HG03135 (cell line): ENCODE measurements around the gene GADD45G.

Experiments used
- ATAC-seq: cut with Tn5 transposase; IDR thresholded peaks from one replicate; pipeline ENCODE4 v1.9.1; 2021; ENCODE audit warnings: mild to moderate bottlenecking, moderate library complexity; ENCODE audit not compliant: unreplicated experiment

Gene GADD45G

DNA sequence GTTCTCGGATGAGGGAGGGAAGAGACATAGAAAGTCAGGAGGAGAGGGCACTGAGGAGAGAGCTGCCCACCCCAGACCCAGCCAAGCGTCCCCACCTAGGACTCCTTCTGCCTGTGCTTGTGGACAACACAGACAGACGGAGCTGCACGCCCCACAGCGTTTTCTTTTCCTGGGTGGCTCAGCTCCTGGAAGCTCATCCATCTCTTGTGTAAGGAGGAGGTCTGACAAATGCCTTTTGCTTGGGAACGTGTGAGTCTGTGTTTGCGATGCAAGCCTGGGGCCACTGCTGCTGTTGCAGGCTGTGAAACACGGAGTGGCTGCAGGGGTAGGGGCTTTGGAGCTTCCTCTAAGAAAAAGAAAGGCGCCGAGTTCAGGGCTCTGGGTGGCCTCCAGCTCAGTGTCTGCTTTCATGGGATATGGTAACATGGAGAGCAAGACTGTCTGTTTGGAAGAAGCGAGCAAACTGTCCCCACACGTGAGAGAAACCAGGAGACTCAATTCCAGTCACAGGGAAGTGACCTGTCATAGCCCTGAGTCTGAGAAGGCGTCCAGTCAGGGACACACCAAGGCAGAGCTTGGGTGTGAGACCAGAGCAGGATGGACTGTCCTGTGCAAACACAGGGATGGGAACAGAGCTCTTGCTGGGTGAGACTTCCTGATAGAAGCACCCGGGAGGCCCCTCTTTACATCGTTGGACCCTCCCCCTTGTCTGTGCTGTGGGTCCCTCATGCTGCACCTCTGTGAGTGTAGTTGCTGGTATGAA is 42.7 kb downstream of the GADD45G start:
- no peak for ATAC-seq

DNA sequence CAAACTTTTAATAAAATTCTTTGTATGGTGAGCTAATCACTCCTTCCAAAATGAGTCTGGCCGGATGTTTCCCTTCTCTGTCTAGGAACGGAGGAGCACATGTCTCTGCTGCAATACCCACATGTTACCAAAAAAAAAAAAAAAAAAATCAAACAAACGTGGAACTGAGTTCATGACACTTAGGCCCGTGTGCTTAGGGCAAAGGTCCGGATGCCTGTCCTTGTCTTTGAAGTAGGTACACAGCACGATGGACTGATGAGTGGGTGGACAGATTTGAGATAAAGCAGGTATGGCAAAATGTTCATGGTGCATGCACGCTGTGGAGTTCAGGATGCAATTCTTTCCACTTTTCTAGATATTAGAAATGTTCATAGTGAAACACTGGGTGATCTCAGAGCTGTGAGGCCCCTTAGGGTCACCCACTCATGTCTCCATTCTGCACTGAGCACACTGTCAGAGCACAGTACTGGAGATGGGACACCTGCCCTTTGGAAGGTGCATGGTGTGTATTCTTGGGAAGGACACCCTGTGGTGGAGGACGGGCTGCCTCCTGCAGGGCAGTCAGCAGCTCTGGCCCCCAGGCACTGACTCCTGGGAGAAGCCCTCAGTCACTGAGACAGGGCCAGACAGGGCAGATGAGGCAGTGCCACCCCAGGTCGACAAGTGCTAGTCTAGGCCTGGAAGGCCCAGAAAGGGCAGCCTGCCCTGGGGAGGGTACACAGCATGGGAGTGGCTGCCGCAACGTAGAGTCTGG is 43.6 kb downstream of the GADD45G start:
- no peak for ATAC-seq

DNA sequence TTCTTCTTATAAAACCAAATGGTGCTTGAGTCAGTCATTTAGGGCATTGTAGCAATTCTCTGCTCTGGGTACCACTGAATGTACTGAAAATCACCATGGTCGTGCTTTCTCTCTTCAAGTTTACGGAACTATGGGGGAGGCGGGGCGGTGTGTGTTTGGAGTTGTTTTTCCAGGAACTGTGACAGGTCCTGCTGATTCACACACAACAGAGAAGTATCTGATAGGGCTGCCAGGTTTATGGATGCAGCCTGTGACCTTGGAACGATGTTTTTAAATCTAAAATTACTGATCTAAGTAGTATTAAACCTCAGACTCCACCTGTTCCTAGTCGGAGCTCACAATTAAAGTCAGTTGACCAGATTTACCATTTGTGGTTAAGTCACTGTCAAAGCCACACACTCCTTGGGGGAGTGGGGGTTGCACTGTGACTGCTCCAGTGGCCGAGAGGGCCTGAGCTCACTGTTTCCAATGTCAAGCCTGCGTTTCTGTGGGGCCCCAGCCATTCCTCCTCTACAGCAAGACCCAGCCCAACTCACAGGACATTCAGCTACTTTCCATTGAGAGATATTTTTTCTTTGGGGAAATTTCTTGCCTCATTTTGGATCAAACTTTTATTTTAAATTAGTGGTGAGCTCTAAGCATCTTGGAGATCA is 44.4 kb downstream of the GADD45G start:
- no peak for ATAC-seq

DNA sequence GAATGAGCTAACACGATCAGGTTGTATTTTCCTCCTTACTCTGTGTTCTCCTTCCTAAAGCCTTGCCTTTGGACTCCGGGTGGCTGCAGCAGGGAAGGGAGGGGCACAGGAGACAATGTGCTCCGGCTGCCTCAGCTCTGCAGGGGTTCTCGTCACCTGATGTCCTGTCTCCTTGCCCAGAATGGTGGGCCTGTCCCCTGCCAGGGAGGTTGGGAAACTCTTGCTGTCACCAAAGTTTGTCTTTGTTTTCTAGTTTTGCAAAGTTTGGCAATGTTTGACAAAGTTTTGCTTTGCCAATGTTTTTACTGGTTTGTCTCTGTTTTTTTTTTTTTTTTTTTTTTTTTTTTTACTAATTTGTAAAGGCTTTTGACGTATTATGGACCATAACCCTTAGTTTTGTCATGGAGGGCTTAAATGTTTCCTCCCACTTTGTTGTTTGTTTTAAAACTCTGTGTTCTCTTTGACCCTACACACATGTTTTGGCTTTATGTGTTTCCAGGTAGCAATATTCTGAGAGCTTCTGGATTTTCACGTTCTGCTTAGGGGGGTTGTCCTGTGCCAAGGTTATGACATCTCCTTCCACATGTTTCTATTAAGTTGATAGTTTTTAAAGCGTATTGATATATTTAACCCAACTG is 49.3 kb downstream of the GADD45G start:
- ATAC-seq = no peak

DNA sequence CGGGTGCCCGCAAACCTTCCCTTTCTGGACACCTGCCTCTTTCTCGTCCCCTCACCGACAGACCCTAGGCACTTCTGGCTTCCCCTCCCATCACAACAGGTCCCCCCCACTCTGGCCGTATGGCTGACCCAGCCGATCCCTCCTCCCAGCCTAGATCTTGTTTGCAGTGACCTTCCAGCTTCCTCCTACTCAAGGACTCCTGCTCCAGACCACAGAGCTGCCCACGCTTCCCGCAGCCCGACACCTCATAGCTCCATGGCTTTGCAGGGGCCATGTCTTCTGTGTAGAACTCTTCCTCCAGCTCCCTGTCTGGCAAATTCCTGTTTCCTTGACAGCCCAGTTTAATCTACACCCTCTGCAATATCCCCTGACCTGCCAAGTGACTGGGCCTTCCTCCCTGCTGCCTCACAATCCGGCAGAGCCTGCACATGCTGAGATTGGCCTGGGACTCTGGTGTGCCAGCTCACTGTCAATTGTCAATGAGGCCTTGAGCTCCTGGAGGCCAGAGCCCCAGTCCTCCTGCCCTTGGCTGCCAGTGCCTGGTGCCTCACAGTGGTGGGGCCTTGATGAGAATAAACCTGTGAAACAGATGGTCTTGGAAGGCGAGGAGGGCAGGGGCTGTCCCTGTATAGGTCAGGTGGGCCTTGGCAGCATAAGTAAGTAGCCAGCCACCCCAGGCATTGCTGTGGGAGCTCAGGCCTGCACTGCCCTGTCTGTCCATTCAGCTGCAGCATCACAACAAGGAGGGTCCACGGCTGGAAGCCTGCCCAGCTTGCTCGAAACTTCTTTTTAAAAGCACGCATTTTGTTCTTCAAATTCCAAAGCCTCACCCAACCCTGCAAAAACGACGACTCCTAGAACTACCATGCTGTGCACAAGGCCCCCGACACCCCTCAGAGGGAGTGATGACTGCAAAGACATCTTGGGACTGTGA is 50.5 kb downstream of the GADD45G start:
- ATAC-seq = no peak
